Upper lobe of left lung (tissue), 4 donors: ENCODE measurements around the gene SNX24.

Source experiments
- CTCF ChIP-seq, 6 experiments: fragments of 450-650 bp in 4 of 6; fragments of 200-600 bp in 2 of 6; sonication (generic) in 2 of 6; IDR thresholded peaks; one replicate each; pipeline ENCODE4 v1.5.1; 2016 to 2019; ENCODE audit warnings: antibody characterized with exemption in 6 of 6
- EP300 ChIP-seq, 4 donors: sonication (generic); formaldehyde crosslinking; IDR thresholded peaks; one replicate each; pipeline ENCODE4 v1.5.1; 2017; ENCODE audit warnings: antibody characterized with exemption in 4 of 4, control low read depth in 2 of 4
- POLR2A ChIP-seq, 4 donors: fragments of 450-650 bp; IDR thresholded peaks; one replicate each; pipeline ENCODE4 v1.5.1; 2016 to 2017; ENCODE audit warnings: antibody characterized with exemption in 4 of 4, mild to moderate bottlenecking in 2 of 4
- POLR2AphosphoS5 ChIP-seq, 2 donors: sonication (generic); formaldehyde crosslinking; IDR thresholded peaks; one replicate each; pipeline ENCODE4 v1.5.1; 2017; ENCODE audit warnings: antibody characterized with exemption in 2 of 2

GRCh38 chr5:122963305-122963704 is 117.9 kb downstream of the SNX24 start:
- TF ChIP-seq EP300 (IDR thresholded peaks at IDR 0.05) (no peak), POLR2A (IDR thresholded peaks at IDR 0.05) (no peak), CTCF (IDR thresholded peaks at IDR 0.05) (no peak), POLR2AphosphoS5 (IDR thresholded peaks at IDR 0.05) (no peak)
